IMR-90 (cell line): ENCODE results near the gene UCP1. TPM values are rescaled to one million over a fixed set of nuclear protein-coding genes. Genes with fewer than 3 reads are reported as not detected.

Source experiments
- ATAC-seq: fragments of 200-7000 bp; cut with Tn5 transposase; 2 replicates; pipeline ENCODE4 v1.9.1; 2020; ENCODE audit warnings: low read depth, mild to moderate bottlenecking, moderate library complexity
- BruUV-seq: library from RNA; stranded (reverse); fragments of 400-500 nt; replicated peaks from 2 replicates; lab custom pipeline; 2021; lab: Mats Ljungman, UMichigan
- CTCF ChIA-PET: fragments of 300-600 bp; formaldehyde crosslinking; extraction: SDS; loops from one replicate; lab custom pipeline; 2021; ENCODE audit warnings: antibody characterized with exemption; lab: Yijun Ruan, JAX
- POLR2A ChIA-PET: fragments of 300-600 bp; sonication (Branson Sonifier 250); formaldehyde crosslinking; loops from one replicate; lab custom pipeline; 2022; ENCODE audit warnings: antibody characterized with exemption; ENCODE audit not compliant: unreplicated experiment; lab: Charles Lee
- DNase-seq: peaks from one replicate; pipeline ENCODE4 v3.0.0; 2013
- H2AFZ ChIP-seq: replicated peaks from 2 replicates; pipeline ENCODE3; 2013; ENCODE audit warnings: low read length, mild to moderate bottlenecking; ENCODE audit not compliant: poor library complexity
- H2AK5ac ChIP-seq: 2 replicates; pipeline ENCODE4 v1.6.1; 2013; ENCODE audit warnings: low read depth, low read length, inconsistent platforms
- H2AK9ac ChIP-seq: replicated peaks from 2 replicates; pipeline ENCODE3; 2013; ENCODE audit warnings: mild to moderate bottlenecking, low read depth, low read length, moderate library complexity; ENCODE audit not compliant: poor library complexity
- H2BK120ac ChIP-seq: 2 replicates; pipeline ENCODE4 v1.6.1; 2013; ENCODE audit warnings: low read depth, low read length, inconsistent platforms
- H2BK15ac ChIP-seq: 3 replicates; pipeline ENCODE4 v1.6.1; 2013; ENCODE audit warnings: low read depth, low read length, inconsistent platforms
- H2BK20ac ChIP-seq: 2 replicates; pipeline ENCODE4 v1.6.1; 2013; ENCODE audit warnings: low read depth, mild to moderate bottlenecking, inconsistent platforms, low read length, moderate library complexity
- H2BK5ac ChIP-seq: 2 replicates; pipeline ENCODE4 v1.6.1; 2013; ENCODE audit warnings: mild to moderate bottlenecking, low read depth, low read length, inconsistent platforms; ENCODE audit not compliant: poor library complexity, severe bottlenecking
- H3K14ac ChIP-seq: replicated peaks from 2 replicates; pipeline ENCODE4 v1.6.1; 2013; ENCODE audit warnings: low read depth, low read length, inconsistent platforms
- H3K18ac ChIP-seq: 2 replicates; pipeline ENCODE4 v1.6.1; 2013; ENCODE audit warnings: low read depth, low read length, control low read depth
- H3K23ac ChIP-seq: 2 replicates; pipeline ENCODE4 v1.6.1; 2013; ENCODE audit warnings: low read depth, low read length, inconsistent platforms
- H3K27ac ChIP-seq: 2 replicates; pipeline ENCODE4 v1.5.1; 2013; ENCODE audit warnings: mild to moderate bottlenecking, control low read depth, low read length; ENCODE audit not compliant: insufficient read depth
- H3K27me3 ChIP-seq: 2 replicates; pipeline ENCODE4 v1.6.1; 2013; ENCODE audit warnings: low read length; ENCODE audit not compliant: control insufficient read depth, insufficient read depth
- H3K36me3 ChIP-seq: 2 replicates; pipeline ENCODE4 v1.6.1; 2013; ENCODE audit warnings: low read length, mixed read lengths; ENCODE audit not compliant: control insufficient read depth, insufficient read depth
- H3K4ac ChIP-seq: 2 replicates; pipeline ENCODE4 v1.6.1; 2013; ENCODE audit warnings: low read depth, low read length, inconsistent platforms
- H3K4me1 ChIP-seq: 2 replicates; pipeline ENCODE4 v1.6.1; 2013; ENCODE audit warnings: low read length, mixed read lengths; ENCODE audit not compliant: control insufficient read depth, insufficient read depth
- H3K4me2 ChIP-seq: 2 replicates; pipeline ENCODE4 v1.6.1; 2013; ENCODE audit warnings: low read depth, mild to moderate bottlenecking, control low read depth, low read length, moderate library complexity
- H3K4me3 ChIP-seq: 2 replicates; pipeline ENCODE4 v1.5.1; 2013; ENCODE audit warnings: low read depth, mild to moderate bottlenecking, control low read depth, low read length, moderate library complexity; ENCODE audit not compliant: insufficient read depth
- H3K56ac ChIP-seq: 2 replicates; pipeline ENCODE4 v1.6.1; 2013; ENCODE audit warnings: low read length, inconsistent platforms; ENCODE audit not compliant: insufficient read depth; ENCODE audit errors: extremely low read depth
- H3K79me1 ChIP-seq, 2 experiments: 2 replicates each; pipeline ENCODE4 v1.6.1; 2013; ENCODE audit warnings: low read length in 2 of 2, inconsistent platforms in 1 of 2, low read depth in 1 of 2
- H3K9ac ChIP-seq: 2 replicates; pipeline ENCODE4 v1.6.1; 2013; ENCODE audit warnings: low read depth, low read length, control low read depth
- H3K9me1 ChIP-seq: 2 replicates; pipeline ENCODE4 v1.6.1; 2013; ENCODE audit warnings: low read length, inconsistent platforms; ENCODE audit not compliant: insufficient read depth
- H3K9me3 ChIP-seq: 2 replicates; pipeline ENCODE4 v1.6.1; 2013; ENCODE audit warnings: low read length; ENCODE audit not compliant: control insufficient read depth, insufficient read depth
- H4K20me1 ChIP-seq: 2 replicates; pipeline ENCODE4 v1.6.1; 2013; ENCODE audit warnings: low read length, inconsistent platforms; ENCODE audit not compliant: insufficient read depth
- H4K5ac ChIP-seq: 2 replicates; pipeline ENCODE4 v1.6.1; 2013; ENCODE audit warnings: mild to moderate bottlenecking, low read depth, low read length, control low read depth
- H4K8ac ChIP-seq, 2 experiments: 2 replicates each; pipeline ENCODE4 v1.6.1; 2013; ENCODE audit warnings: low read depth in 2 of 2, low read length in 2 of 2, control low read depth in 1 of 2, inconsistent platforms in 1 of 2
- H4K91ac ChIP-seq: 2 replicates; pipeline ENCODE4 v1.6.1; 2013; ENCODE audit warnings: low read depth, low read length, inconsistent platforms; ENCODE audit not compliant: insufficient read depth
- RCOR1 ChIP-seq: IDR thresholded peaks from 2 replicates; pipeline ENCODE4 v1.6.1; 2012; ENCODE audit warnings: mild to moderate bottlenecking, low read length, improper control_type of control experiment; ENCODE audit not compliant: insufficient replicate concordance
- WGBS, 2 experiments: methylation state at CpG; one replicate each; pipeline versions ENCODE4 v1.1.5 to v1.1.7; 2013; ENCODE audit warnings: missing lambda C conversion rate in 2 of 2; ENCODE audit not compliant: insufficient read length in 1 of 2; ENCODE audit errors: extremely low coverage in 2 of 2; 5-methylcytosine and 5-hydroxymethylcytosine counted together
- dilution Hi-C: fragments of 300-500 bp; cut with HindIII; formaldehyde crosslinking; loops from one replicate; pipeline ENCODE4 v1.14.3; 2018; ENCODE audit warnings: low sequenced_read_pairs; ENCODE audit not compliant: unreplicated experiment
- in situ Hi-C: fragments of 300-500 bp; cut with MboI; formaldehyde crosslinking; loops from 3 replicates; pipeline ENCODE4 v1.14.3; 2019; ENCODE audit warnings: low sequenced_read_pairs, inconsistent platforms, mixed read lengths
- intact Hi-C: fragments of 100-400 bp; cut with micrococcal nuclease; formaldehyde crosslinking; loops from 2 replicates; pipeline ENCODE4 v1.10.0; 2022
- polyA plus RNA-seq, 3 experiments: library from polyadenylated mRNA; depleted of rRNA; stranded (reverse); fragments of >200 nt; gene quantifications; 2 replicates each; pipeline ENCODE4 v1.2.3, GENCODE V29; 2012; ENCODE audit warnings: low replicate concordance in 1 of 3
- total RNA-seq: library from RNA; depleted of rRNA; stranded (reverse); fragments of >200 nt; gene quantifications from 2 replicates; pipeline ENCODE4 v1.2.3, GENCODE V29; 2012

The UCP1 gene
- total and polyA plus RNA-seq, 2 of the 4 experiments (the other 2 are of a cell fraction): not detected

DNA sequence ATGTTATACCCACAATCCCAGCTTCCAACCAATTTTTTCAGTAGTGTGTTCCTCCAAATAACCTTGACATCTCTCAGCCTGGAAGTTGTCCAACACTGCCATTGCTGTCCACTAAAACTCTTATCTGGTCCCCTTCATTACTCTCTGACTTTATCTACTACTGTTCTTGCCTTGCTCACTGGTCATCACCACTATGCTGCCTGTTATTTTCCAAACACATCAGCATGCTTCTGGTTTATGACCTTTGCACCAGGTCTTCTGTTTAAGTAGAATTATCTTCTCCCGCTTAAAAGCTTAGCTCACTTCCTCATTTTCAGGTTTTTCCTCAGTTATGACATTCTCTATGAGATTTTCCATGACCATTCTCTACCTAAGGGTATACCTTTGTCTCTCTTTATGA lies 39.3 kb downstream of the UCP1 start:
- ChIA-PET CTCF (no interaction called here), POLR2A (no interaction called here)
- Histone ChIP-seq H3K36me3 (peaks cover 1% of the 10 kb centered on the region; the same call in 1 of the 2 replicates), H3K4me2 (no peak overlapping the region), H3K27ac (no peak overlapping the region), H2BK5ac (no peak overlapping the region), H3K56ac (no peak overlapping the region), H3K23ac (no peak overlapping the region), H4K20me1 (no peaks in the 10 kb centered on the region), H3K27me3 (no peaks in the 10 kb centered on the region), H3K18ac (no peak overlapping the region), H2BK15ac (no peak overlapping the region), H3K79me1 (peaks cover 6 to 16% of the 10 kb centered on the region in 2 experiments; a peak in 3 of 4 replicates), H4K8ac (no peak overlapping the region), H3K9me3 (no peaks in the 10 kb centered on the region), H3K4ac (no peak overlapping the region), H3K9ac (no peak overlapping the region), H3K14ac (no peak overlapping the region), H3K9me1 (no peaks in the 10 kb centered on the region), H4K5ac (no peak overlapping the region), H2AK9ac (no peak overlapping the region), H3K4me1 (no peaks in the 10 kb centered on the region), H2AK5ac (no peak overlapping the region), H3K4me3 (no peak overlapping the region), H4K91ac (no peak overlapping the region), H2AFZ (no peak overlapping the region), H2BK20ac (no peak overlapping the region), H2BK120ac (no peak overlapping the region)
- intact Hi-C loops (no loop called here), dilution Hi-C loops (no loop called here), in situ Hi-C loops (no loop called here)
- TF ChIP-seq RCOR1: no peak
- ATAC-seq (no peak), DNase-seq (no peak)
- no TSS peak for BruUV-seq
- 100% methylated on average over 1 of the region's 1 CpG; no CpG with 5 or more reads in 1 of the 2 experiments for WGBS, 2 experiments
